Measurements from ENCODE around the gene OLFM4.

GRCh38 chr13:52992110-52992509 lies 36.5 kb upstream of the OLFM4 start:
- TF ChIP-seq CTCF (IDR thresholded peaks at IDR 0.05), result no peak
- TF ChIP-seq POLR2A (IDR thresholded peaks at IDR 0.05), result no peak

Measured in thyroid gland (tissue), 4 donors.